NCI-H2107 (cell line): ENCODE measurements around the gene SEPTIN6.

Experiments used
- DNase-seq: peaks from one replicate; lab custom pipeline; 2025; lab: John Stamatoyannopoulos, UW

SEPTIN6 gene

DNA sequence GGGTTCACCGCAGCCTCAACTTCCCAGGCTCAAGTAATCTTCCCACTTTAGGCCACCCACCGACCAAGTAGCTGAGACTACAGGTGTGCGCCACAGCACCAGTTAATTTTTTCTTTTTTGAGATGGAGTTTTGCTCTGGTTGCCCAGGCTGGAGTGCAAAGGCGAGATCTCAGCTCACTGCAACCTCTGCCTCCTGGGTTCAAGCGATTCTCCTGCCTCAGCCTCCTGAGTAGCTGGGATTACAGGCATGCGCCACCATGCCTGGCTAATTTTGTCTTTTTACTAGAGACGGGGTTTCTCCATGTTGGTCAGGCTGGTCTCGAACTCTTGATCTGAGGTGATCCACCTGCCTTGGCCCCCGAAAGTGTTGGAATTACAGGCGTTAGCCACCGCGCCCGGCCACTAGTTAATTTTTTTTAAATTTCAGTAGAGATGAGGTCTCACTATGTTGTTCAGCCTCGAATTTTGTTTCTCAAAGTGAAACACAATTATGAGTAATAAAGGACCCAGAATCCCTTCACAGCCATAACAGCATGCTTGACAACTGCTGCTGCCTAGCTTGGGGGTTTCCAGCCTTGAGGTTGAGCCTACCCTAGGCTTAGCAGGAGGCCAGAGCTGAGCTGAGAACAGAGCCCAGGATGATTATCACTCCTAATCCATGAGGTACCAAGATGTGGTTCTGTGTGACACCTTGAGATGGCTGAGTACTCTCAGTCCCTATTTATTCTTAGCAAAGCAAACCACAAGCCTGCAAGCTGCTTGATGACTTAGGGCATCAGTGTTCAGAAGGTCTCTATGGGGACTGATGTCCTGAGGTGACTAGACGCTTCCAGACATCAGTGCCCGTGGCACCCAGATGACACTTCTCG lies 45.2 kb downstream of the SEPTIN6 start:
- no peak for DNase-seq

- no peak for DNase-seq
Measured at GRCh38 chrX:119647089-119647488, 45.9 kb downstream of the SEPTIN6 start.

DNA sequence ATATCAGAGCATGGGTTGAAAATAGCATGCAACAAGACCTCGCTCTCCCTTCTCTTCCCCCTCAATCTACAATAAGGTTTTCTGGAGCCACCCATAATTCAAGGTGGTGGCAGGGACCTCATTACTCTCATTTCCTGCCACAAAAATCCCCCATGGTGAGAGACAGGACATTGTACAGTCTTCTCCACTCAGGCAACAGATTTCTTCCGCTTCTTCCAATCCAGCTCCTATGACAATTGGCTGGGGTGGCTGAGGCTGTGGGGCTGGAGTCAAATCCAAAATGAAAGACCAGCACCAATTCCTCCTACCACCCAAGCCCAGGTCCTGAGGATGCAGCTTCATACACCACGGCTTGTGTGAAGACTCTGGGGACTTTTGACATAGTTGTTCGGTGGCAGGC lies 46.5 kb downstream of the SEPTIN6 start:
- DNase-seq: no peak

DNA sequence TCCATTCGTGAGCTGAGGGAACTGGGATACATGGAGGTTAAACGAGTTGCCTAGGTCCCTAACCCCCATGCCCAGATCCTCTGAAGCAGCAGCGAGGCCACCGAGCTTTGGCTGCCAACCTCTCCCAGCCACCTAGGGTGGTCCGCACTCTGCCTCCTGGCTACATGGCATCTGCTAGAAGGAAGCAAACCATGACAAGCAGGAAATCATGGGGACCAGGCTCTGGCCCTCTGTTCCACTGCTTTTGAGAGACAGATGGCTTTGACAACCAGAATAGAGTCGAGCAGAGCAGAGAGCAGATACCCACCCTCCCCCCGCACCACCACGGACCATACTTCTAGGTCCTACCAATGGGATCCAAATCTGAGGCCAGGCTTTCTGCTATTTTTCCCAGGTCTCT lies 49.3 kb downstream of the SEPTIN6 start:
- no peak for DNase-seq
